Measurements from ENCODE around the gene ZXDC. TPM values are rescaled to one million over a fixed set of nuclear protein-coding genes. Genes with fewer than 3 reads are reported as not detected.

ZXDC gene
- total RNA-seq, 4 donors from 2014 or later: 22.7 to 47.0 (median 27.9) TPM

DNA sequence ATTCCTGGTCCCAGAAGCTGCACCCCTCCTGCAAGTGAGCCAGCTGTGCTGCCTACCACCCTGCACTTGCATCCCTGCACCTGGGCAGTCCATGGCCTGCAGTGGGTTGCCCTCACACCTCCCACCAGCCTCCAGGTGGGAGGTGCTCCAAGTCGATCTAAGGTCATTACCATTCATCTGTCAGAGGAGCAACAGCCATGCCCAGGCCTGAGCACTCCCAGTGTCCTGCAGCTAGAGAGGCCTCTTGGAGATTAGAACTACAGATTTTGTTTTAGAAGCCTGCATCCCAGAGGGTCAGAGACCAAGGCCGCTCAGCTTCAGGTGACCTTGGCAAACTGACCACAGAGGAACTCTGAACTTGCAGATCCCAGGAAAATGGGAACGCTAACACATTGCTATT, 9.0 kb upstream of the ZXDC start:
- TF ChIP-seq, protein P1, sequence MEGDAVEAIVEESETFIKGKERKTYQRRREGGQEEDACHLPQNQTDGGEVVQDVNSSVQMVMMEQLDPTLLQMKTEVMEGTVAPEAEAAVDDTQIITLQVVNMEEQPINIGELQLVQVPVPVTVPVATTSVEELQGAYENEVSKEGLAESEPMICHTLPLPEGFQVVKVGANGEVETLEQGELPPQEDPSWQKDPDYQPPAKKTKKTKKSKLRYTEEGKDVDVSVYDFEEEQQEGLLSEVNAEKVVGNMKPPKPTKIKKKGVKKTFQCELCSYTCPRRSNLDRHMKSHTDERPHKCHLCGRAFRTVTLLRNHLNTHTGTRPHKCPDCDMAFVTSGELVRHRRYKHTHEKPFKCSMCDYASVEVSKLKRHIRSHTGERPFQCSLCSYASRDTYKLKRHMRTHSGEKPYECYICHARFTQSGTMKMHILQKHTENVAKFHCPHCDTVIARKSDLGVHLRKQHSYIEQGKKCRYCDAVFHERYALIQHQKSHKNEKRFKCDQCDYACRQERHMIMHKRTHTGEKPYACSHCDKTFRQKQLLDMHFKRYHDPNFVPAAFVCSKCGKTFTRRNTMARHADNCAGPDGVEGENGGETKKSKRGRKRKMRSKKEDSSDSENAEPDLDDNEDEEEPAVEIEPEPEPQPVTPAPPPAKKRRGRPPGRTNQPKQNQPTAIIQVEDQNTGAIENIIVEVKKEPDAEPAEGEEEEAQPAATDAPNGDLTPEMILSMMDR (IDR thresholded peaks at IDR 0.05): no peak
- no peak for DNase-seq (ENCODE audit: low spot score)

DNA sequence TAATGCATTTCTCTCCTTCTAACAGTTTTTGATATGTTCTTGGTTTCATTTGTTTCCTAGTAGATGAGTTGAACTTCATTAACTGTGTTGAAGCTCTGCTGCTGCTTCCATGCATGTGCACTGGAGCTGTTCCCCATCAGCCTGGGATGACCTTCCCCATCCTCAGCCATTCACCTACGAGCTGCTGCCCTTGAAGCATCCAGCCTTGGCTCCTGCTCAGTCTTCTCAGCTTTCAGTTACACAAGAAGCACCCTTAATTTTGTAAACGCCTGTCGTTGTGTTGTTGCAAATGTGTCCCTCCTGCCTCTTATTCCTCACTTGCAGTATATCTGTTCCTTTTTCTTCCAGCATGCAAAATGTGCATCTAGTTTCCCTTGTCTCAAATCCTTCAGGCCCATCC, 8.5 kb upstream of the ZXDC start:
- TF ChIP-seq, protein P1 (IDR thresholded peaks at IDR 0.05): no peak
- ATAC-seq (ENCODE audit: low FRiP score): no peak
- DNase-seq (ENCODE audit: low spot score): no peak

More for the DNA sequence above, 9.0 kb upstream of the ZXDC start:
- no peak for ATAC-seq (ENCODE audit: low FRiP score)

DNA sequence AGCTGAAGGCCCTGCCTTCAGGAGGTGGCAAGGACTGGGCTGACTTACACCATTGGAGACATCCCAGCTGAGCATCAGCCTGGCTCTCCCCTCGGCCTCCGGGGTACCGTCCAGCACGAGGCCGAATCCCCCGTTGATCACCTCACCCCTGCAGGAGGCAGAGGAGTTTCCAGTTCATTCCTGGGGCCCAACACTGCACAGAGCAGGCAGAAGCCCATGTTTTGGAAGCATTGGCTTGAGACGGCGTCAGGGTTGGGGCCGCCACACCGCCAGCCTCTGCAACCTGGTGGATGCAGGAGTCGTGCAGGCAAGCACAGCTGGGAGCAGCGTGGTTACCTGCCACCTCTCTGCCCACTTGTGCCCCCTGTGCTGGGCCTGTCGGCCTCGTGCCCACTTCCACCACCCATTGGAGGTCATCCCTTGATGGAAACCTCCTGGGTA, 7.7 kb upstream of the ZXDC start:
- TF ChIP-seq, protein P1 (IDR thresholded peaks at IDR 0.05): no peak
- DNase-seq (ENCODE audit: low spot score) (no peak), ATAC-seq (ENCODE audit: low FRiP score) (no peak)

DNA sequence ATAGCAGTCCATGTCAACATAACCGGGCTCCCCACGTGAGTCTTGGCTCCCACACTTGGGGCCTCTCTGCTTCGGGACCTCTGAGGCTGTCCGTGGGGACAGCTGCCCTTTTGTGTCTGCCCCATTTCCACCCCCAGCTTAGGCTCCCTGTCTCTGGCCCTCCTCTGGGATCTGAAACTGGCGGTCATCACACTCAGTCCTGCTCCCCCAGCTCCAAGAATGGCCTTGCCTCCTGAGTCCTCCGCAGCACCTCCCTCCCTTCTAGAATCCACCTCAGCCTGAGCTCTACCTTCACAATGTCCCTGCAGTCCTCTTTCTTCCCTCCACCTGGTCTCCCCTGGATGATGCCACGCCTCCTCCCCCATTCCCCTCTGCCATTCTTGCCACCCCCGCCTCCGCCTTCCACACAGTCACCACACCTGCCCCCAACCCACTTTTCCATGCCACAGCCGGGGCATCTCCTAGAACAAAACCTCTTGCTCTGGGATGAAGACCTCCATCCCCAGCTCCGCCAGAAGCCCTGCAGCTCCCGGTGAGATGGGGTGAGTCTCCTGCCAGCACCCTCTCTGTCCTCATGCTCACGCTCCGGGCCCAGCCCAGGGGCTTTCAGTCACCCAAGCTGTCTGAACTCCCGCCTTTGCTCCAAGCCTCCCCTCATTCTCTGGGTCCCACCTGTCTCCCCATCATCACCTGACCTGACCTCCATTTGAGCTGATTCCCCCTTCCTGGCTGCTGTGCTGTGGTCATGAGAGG, 7.0 kb upstream of the ZXDC start:
- DNase-seq (ENCODE audit: low spot score) (no peak), ATAC-seq (ENCODE audit: low FRiP score) (no peak)
- TF ChIP-seq, protein P1 (IDR thresholded peaks at IDR 0.05): no peak

DNA sequence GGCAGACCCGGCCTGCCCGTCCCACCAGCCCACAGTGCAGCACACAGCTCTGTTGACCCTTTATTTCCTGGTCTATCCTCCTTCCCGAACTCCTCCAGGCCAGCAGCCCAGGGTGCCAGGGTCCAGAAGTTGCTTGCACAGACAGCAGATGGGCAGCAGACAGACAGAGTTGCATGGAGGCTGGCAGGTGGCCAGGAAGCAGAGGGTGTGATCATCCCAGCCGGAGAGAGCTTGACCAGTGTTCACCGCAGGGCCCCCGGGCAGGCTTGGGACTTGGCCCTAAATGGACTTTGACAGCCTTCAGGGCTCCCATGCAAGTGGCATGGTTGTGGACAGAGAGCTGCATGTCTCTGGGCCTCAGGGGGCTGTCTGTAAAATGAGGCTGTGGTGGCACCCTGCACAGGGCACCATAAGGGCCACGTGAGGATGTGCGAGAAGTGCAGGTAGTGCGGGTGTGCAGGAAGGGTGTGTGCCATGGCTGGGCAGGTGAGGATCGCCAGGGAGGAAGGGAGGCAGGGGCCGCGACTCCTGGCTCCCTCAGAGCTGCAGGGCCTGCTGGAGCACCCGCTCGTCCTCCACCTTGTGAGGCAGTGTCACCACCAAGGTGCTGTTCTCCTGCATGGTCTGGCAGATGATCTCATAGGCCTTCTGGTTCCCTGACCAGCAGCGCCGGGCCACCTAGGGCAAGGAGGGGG, 6.3 kb upstream of the ZXDC start:
- no peak for ATAC-seq (ENCODE audit: low FRiP score)
- TF ChIP-seq, protein P1 (IDR thresholded peaks at IDR 0.05): no peak
- DNase-seq (ENCODE audit: low spot score): no peak

DNA sequence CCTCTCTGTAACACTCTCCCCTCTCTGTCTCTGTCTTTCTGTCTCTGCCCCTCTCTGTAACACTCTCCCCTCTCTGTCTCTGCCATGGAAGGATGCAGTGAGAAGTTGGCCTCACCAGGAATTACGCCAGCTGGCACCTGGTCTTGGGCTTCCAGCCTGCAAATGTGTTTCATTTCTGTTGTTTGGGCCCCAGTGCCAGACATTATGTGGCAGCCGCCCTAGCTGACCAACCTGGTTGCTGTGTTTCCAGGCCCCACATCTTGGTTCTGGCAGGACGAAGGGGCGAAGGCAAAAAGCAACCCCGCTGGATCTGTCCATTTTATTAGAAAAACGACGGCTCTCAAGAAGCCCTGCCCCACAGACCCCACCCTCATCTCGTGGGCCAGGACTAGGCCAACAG, 5.2 kb upstream of the ZXDC start:
- TF ChIP-seq, protein P1 (IDR thresholded peaks at IDR 0.05): no peak
- ATAC-seq (ENCODE audit: low FRiP score) (no peak), DNase-seq (ENCODE audit: low spot score) (no peak)

Data from omental fat pad (tissue), 4 donors.